DMS114 treated with DMSO at 0.1 percent for 48 hours (cell line): ENCODE data around the gene DCTN3.

Source experiments
- DNase-seq: peaks from one replicate; lab custom pipeline; 2025; ENCODE audit not compliant: unreplicated experiment; lab: John Stamatoyannopoulos, UW

Gene DCTN3

GRCh38 chr9:34591248-34591916 lies 28.9 kb downstream of the DCTN3 start:
- DNase-seq: peak; percentile 51

DNA sequence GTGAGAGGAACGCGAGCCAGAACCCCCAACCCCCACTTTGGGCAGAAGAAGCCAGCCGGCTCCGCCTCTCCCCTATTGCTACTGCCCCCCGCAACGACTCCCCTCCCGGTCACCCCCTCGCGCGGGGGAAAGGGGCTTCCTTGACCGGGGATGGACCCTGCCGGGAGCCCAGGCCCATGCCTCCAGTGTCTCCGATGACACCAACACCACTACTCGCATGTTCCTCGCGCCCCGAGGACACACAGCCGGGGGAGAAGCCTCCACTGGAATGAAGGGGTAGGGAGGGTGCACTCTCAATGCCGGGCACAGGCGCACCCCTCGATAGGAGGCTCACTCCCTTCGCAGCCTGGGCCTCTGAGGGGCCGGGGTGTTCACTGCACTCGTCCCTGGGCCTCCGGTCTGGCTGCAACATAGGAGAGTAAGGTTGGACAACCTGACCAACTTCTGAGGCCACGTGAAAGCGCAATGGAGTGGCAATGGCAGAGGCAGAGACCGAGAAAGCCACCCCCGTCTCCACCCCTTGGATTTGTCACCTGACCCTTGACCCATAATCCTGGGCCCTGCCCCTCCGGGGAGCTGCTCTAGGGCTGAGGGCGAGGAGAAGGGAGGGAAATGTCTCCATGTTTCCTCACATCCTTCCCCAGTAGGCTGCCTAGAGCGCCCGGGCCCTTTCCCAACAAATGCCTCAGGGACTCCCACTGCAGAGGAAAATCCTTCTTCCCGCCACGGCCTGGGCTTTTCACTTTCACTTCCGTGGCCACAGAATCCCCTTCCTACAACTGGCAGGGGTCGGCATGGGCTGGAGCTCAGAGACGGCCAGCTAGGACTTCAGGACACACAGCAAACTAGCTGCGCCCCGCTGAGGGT lies 29.7 kb downstream of the DCTN3 start:
- no peak for DNase-seq

GRCh38 chr9:34589636-34590380 lies 30.5 kb downstream of the DCTN3 start, which contains the start of gene CNTFR:
CNTFR (minus strand) TSS chr9:34589724; CDS start chr9:34568981, 20,743 bp downstream.
- DNase-seq: peak; percentile 10

- DNase-seq: no peak
Observed at GRCh38 chr9:34588671-34589635, 31.3 kb downstream of the DCTN3 start.

DNA sequence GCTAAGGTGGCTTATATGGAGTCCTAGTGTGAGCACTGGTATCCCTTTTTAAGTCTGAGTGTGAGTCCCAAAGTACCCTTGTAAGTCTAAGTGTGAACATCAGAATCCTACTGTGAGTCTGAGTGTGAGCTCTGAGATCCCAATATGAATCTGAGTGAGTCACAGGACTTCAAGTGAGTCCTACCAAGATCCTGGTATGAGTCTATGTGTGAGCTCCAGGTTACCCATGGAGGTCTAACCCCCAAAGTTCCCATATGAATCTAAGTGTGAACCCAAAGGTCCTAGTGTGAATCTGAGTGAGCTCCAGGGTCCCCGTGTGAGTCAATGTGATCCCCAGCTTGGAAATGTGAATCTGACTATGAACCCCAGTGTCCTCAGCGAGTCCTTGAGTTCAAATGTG lies 33.0 kb downstream of the DCTN3 start:
- DNase-seq: no peak

- no peak for DNase-seq
Observed at GRCh38 chr9:34585946-34586669, 34.2 kb downstream of the DCTN3 start.

DNA sequence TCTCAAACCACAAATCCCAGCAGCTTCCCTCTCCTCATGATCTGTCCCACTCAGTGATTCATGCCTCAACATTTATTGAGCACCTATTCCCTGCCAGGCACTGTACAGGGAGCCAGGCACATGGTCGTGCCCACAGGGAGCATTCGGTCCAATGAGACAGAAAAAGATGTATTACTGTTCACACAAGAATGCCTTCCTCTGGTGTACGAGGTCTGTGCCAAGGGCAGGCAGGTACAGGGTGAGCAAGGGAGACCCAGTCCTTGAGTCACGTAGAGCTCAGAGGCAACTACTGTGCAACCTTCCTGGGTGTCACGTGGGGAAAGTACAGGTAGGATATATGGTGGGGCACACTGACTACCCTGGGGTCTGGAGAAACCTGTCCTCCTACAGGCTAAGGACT lies 35.3 kb downstream of the DCTN3 start:
- DNase-seq: no peak

DNA sequence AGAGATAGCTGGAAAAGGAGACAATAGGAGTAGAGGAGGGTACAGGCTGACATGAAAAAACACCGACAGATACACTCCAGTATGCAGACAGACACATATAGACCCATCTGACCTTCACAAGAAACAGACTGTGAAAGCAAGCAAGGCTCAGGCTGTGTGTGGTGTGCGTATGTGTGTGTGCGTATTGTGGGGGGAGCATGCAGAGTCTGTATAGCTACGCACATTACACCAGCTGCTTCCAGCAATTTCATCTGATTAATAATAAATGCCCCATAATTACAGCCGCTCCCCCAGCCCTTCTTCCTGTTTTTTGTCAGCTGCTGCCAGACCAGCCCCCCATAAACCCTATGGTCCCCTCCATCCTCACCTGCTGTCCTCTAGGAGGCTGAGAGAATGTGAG lies 37.5 kb downstream of the DCTN3 start:
- DNase-seq: no peak

- no peak for DNase-seq
Observed at GRCh38 chr9:34581318-34581717, 39.0 kb downstream of the DCTN3 start.

DNA sequence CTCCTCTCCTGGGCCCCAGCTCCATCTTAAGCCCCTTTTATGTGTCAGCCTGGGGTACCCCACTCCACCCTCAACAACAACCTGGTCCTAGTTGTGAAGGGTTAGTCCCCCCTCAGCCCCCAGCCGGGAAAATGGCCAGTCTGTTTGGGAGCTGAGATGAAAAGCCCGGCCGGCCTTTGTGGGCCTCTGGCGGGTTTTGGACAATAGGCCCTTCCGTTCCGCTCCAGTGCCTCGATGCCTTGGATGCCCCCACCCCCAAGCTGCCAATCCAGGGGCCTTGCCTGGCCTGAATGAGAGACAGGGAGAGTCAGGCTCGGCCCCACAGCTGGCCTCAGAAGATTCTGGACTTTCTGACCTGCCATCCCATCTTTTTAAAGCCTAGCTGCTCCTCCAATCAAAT lies 39.9 kb downstream of the DCTN3 start:
- no peak for DNase-seq

DNA sequence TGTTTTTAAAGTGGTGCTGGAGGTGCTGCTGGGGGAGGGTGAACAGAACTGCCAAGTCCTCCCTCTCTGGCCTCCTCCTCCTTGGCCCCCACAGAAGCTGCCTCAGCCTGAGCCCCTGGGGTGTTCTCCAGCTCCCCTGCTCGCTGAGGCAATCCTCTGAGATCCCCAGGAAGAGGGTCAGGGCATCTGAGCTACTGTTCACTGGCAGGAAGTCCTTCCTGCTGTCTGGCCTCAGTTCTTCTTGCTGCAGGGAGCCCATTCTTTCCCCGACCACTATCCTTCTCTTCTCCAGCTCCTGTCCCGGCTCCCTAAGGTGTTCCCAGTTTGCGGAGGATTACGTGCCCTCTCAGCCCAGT lies 40.5 kb downstream of the DCTN3 start:
- no peak for DNase-seq

- no peak for DNase-seq
Observed at GRCh38 chr9:34579104-34579807, 41.0 kb downstream of the DCTN3 start.

- no peak for DNase-seq
Observed at GRCh38 chr9:34578241-34579103, 41.8 kb downstream of the DCTN3 start.

- DNase-seq: no peak
Observed at GRCh38 chr9:34577400-34578240, 42.7 kb downstream of the DCTN3 start.

- DNase-seq: no peak
Observed at GRCh38 chr9:34576597-34577399, 43.5 kb downstream of the DCTN3 start.

DNA sequence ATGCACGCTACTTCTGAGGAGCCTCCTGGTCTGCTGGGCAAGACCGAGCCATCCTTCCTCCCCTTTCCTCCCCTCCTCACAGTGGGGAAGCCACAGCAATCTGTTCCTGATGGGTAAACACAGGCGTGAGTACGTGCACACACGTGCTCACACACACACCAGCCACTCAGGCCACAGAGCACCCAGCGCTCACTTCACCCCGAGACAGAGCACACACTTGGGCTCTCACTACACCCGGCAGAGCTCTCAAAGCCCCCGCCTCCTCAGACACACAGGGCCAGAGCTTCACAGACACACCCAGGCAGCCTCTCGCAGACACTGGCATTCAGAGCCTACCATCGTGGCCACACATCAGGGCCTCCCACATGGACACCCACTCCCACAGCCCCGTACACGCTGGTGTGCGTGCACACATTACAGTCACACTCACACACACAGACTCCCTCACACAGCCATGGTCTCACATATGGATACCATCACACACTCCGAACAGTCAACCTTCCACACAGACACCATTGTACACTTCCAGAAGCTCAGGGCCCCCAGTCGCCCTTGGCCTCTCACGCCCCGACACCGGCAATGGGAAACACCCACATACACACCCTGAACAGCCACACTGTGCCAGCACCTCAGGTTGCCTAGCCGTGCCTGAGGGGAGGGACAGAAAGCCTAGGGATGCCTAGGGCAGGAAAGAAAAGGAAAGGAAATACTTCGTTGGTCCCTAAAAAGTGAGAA lies 44.3 kb downstream of the DCTN3 start:
- no peak for DNase-seq
